ENCODE measurements around the gene TIMP2. TPM values are rescaled to one million over a fixed set of nuclear protein-coding genes. Genes with fewer than 3 reads are reported as not detected.

Gene TIMP2
- polyA plus RNA-seq, 1 donor from 2014 or later, result 25.6 TPM

DNA sequence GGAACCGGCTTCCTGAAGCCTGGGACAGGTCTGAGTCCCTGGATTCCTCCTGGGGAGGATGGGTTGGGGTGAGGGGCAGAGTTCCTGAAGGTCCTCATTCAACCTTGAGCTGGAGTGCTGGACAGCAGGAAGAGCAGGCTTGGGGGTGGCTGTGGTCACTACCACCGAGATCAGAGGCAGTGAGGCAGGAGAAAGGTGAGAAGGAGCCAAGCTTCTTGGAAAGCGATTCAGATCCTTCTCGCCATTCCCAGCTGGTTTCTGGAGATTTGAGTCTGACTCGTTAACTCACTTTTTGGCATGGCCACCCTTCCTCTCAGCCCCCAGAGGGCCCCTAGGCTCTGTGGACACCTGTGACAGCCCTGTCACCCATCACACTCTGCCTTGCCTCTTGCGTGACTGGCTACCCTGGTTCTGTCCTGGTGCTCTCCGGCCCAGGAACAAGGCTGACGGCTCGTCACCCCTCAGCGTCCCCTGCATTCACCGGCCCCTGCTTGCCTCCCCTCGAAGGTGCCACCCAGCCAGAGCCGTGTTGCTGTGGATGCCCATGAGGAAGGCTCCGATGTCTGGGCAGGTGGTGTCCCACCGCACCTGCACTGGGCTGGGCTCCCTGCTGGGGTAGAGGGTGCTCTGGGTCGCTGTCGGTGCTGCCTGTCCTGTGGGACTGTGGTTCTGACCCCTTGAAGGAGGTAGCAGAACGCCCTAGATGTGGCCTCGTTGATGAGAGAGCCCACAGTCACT lies 9.7 kb upstream of the TIMP2 start:
- Histone ChIP-seq H3K36me3 (ENCODE audit: insufficient read depth, low read length) (no peaks in the 10 kb centered on the region), H3K9me3 (ENCODE audit: low read length) (no peaks in the 10 kb centered on the region), H3K27me3 (ENCODE audit: insufficient read depth, low read depth, low read length) (no peaks in the 10 kb centered on the region), H3K9me2 (ENCODE audit: insufficient read depth, low read length) (no peaks in the 10 kb centered on the region), H3K79me2 (replicated peaks; ENCODE audit: insufficient read depth, low read length) (no peaks in the 10 kb centered on the region), H4K20me1 (ENCODE audit: insufficient read depth) (no peaks in the 10 kb centered on the region), H3F3A (ENCODE audit: insufficient read depth, low read length, poor library complexity, severe bottlenecking) (no peaks in the 10 kb centered on the region), H2AFZ (ENCODE audit: low read depth, low read length) (no peak overlapping the region), H3K4me3 (ENCODE audit: low read length) (no peak overlapping the region), H3K4me2 (ENCODE audit: low read length) (no peak overlapping the region), H3K27ac (ENCODE audit: low read length) (no peak overlapping the region), H3K9ac (ENCODE audit: low read length) (no peak overlapping the region)
- TF ChIP-seq SMC3 (conservative IDR thresholded peaks at IDR 0.05; ENCODE audit: poor library complexity) (no peak), TAF1 (IDR thresholded peaks at IDR 0.05; ENCODE audit: low read depth) (no peak), RAD21 (conservative IDR thresholded peaks at IDR 0.05) (no peak), EP300 (conservative IDR thresholded peaks at IDR 0.05; ENCODE audit: poor library complexity, severe bottlenecking) (no peak)
- TF ChIP-seq, protein P1, sequence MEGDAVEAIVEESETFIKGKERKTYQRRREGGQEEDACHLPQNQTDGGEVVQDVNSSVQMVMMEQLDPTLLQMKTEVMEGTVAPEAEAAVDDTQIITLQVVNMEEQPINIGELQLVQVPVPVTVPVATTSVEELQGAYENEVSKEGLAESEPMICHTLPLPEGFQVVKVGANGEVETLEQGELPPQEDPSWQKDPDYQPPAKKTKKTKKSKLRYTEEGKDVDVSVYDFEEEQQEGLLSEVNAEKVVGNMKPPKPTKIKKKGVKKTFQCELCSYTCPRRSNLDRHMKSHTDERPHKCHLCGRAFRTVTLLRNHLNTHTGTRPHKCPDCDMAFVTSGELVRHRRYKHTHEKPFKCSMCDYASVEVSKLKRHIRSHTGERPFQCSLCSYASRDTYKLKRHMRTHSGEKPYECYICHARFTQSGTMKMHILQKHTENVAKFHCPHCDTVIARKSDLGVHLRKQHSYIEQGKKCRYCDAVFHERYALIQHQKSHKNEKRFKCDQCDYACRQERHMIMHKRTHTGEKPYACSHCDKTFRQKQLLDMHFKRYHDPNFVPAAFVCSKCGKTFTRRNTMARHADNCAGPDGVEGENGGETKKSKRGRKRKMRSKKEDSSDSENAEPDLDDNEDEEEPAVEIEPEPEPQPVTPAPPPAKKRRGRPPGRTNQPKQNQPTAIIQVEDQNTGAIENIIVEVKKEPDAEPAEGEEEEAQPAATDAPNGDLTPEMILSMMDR (IDR thresholded peaks at IDR 0.05; ENCODE audit: poor library complexity, severe bottlenecking), result no peak

DNA sequence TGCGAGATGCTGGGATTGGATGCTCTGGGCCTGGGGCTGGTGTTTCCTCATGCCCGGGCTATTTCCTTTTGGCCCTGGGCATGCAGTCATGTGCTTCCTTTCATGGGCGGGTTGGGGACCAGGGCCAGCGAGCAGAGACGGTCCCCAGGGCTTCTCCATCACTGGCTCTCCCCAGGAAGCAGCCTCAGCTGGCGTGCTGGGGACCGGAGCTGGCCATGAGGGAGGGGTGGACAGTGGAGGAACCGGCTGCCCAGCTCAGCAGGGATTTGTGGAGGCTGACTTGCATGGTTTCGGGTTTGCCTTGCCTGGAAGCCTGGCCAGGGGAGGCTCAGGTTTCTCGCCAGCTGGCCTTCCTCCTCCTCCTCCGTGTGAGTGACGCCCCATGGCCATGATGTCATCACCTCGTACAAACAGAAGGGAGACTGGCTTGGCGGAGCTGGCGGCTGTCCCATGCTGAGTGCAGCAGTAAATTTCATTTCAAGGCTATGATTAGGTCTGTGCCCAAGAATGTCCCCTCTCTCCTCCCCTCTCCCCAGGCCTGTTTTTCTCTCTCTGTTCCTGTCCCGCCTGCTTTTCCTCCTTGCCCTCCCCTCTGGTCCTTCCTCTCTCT lies 8.9 kb upstream of the TIMP2 start:
- H3K9ac ChIP-seq (ENCODE audit: low read length), result no peak overlapping the region
- H3K4me2 ChIP-seq (ENCODE audit: low read length), result no peak overlapping the region
- no peaks in the 10 kb centered on the region for H4K20me1 ChIP-seq (ENCODE audit: insufficient read depth)
- peak overlapping the region; percentile 23 for H3K27ac ChIP-seq (ENCODE audit: low read length)
- H3K9me2 ChIP-seq (ENCODE audit: insufficient read depth, low read length), result no peaks in the 10 kb centered on the region
- no peaks in the 10 kb centered on the region for H3K27me3 ChIP-seq (ENCODE audit: insufficient read depth, low read depth, low read length)
- no peak overlapping the region for H3K4me3 ChIP-seq (ENCODE audit: low read length)
- no peaks in the 10 kb centered on the region for H3F3A ChIP-seq (ENCODE audit: insufficient read depth, low read length, poor library complexity, severe bottlenecking)
- H3K9me3 ChIP-seq (ENCODE audit: low read length), result no peaks in the 10 kb centered on the region
- TF ChIP-seq POLR2AphosphoS5 (IDR thresholded peaks at IDR 0.05) (no peak), RAD21 (conservative IDR thresholded peaks at IDR 0.05) (no peak), TAF1 (IDR thresholded peaks at IDR 0.05; ENCODE audit: low read depth) (no peak), EZH2 (IDR thresholded peaks at IDR 0.05; ENCODE audit: borderline replicate concordance, insufficient read depth, low read length, poor library complexity, severe bottlenecking) (no peak), MXI1 (conservative IDR thresholded peaks at IDR 0.05; ENCODE audit: poor library complexity, severe bottlenecking) (no peak), EP300 (conservative IDR thresholded peaks at IDR 0.05; ENCODE audit: poor library complexity, severe bottlenecking) (no peak), SMC3 (conservative IDR thresholded peaks at IDR 0.05; ENCODE audit: poor library complexity) (no peak)
- TF ChIP-seq, protein P1 (IDR thresholded peaks at IDR 0.05; ENCODE audit: poor library complexity, severe bottlenecking), result no peak
- TF ChIP-seq, protein P2, sequence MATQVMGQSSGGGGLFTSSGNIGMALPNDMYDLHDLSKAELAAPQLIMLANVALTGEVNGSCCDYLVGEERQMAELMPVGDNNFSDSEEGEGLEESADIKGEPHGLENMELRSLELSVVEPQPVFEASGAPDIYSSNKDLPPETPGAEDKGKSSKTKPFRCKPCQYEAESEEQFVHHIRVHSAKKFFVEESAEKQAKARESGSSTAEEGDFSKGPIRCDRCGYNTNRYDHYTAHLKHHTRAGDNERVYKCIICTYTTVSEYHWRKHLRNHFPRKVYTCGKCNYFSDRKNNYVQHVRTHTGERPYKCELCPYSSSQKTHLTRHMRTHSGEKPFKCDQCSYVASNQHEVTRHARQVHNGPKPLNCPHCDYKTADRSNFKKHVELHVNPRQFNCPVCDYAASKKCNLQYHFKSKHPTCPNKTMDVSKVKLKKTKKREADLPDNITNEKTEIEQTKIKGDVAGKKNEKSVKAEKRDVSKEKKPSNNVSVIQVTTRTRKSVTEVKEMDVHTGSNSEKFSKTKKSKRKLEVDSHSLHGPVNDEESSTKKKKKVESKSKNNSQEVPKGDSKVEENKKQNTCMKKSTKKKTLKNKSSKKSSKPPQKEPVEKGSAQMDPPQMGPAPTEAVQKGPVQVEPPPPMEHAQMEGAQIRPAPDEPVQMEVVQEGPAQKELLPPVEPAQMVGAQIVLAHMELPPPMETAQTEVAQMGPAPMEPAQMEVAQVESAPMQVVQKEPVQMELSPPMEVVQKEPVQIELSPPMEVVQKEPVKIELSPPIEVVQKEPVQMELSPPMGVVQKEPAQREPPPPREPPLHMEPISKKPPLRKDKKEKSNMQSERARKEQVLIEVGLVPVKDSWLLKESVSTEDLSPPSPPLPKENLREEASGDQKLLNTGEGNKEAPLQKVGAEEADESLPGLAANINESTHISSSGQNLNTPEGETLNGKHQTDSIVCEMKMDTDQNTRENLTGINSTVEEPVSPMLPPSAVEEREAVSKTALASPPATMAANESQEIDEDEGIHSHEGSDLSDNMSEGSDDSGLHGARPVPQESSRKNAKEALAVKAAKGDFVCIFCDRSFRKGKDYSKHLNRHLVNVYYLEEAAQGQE (IDR thresholded peaks at IDR 0.05; ENCODE audit: borderline replicate concordance), result no peak
- H3K36me3 ChIP-seq (ENCODE audit: insufficient read depth, low read length), result no peaks in the 10 kb centered on the region
- H2AFZ ChIP-seq (ENCODE audit: low read depth, low read length), result no peak overlapping the region
- no peaks in the 10 kb centered on the region for H3K79me2 ChIP-seq (replicated peaks; ENCODE audit: insufficient read depth, low read length)
